HepG2 (cell line): Measurements from ENCODE around the gene RREB1. TPM values are rescaled to one million over a fixed set of nuclear protein-coding genes. Genes with fewer than 3 reads are reported as not detected.

Source experiments
- ATF2 ChIP-seq: sonication (generic); formaldehyde crosslinking; IDR thresholded peaks from 2 replicates; pipeline ENCODE4 v1.4.0; 2020; ENCODE audit warnings: missing genetic modification reagents
- KDM5B ChIP-seq: sonication (generic); formaldehyde crosslinking; IDR thresholded peaks from 2 replicates; pipeline ENCODE4 v1.4.0; 2020; ENCODE audit warnings: missing genetic modification reagents, mild to moderate bottlenecking, borderline replicate concordance
- KLF16 ChIP-seq, 2 experiments: sonication (generic) in 1 of 2; formaldehyde crosslinking in 1 of 2; IDR thresholded peaks; 2 replicates each; pipeline versions ENCODE4 v1.6.1 to v1.8.0; 2016 to 2023; ENCODE audit warnings: missing genetic modification reagents in 2 of 2, missing compliant biosample characterization in 1 of 2
- MIER2 ChIP-seq: IDR thresholded peaks from 2 replicates; pipeline ENCODE4 v1.6.1; 2016; ENCODE audit warnings: missing biosample characterization, missing genetic modification reagents
- PHF5A ChIP-seq: IDR thresholded peaks from one replicate; pipeline ENCODE4 v1.6.1; 2018; ENCODE audit warnings: low read depth, missing genetic modification reagents; ENCODE audit not compliant: unreplicated experiment
- SIN3A ChIP-seq: IDR thresholded peaks from 2 replicates; pipeline ENCODE4 v1.6.1; 2011; ENCODE audit warnings: low read depth, mild to moderate bottlenecking, control low read depth, low read length, borderline replicate concordance
- ZNF296 ChIP-seq: sonication (generic); formaldehyde crosslinking; conservative IDR thresholded peaks from 2 replicates; pipeline ENCODE4 v1.5.0; 2020; ENCODE audit warnings: mild to moderate bottlenecking, missing genetic modification reagents
- ZNF569 ChIP-seq: sonication (generic); formaldehyde crosslinking; IDR thresholded peaks from 2 replicates; pipeline ENCODE4 v1.5.0; 2020; ENCODE audit warnings: mild to moderate bottlenecking, missing genetic modification reagents, moderate library complexity, borderline replicate concordance
- ZNF619 ChIP-seq: sonication (generic); formaldehyde crosslinking; IDR thresholded peaks from 2 replicates; pipeline ENCODE4 v1.4.0; 2020; ENCODE audit warnings: mild to moderate bottlenecking, missing genetic modification reagents
- ZNF746 ChIP-seq: sonication (generic); formaldehyde crosslinking; IDR thresholded peaks from 2 replicates; pipeline ENCODE4 v1.8.0; 2022; ENCODE audit warnings: mild to moderate bottlenecking, missing genetic modification reagents
- ZSCAN29 ChIP-seq: sonication (generic); formaldehyde crosslinking; conservative IDR thresholded peaks from 2 replicates; pipeline ENCODE4 v1.4.0; 2020; ENCODE audit warnings: mild to moderate bottlenecking, missing genetic modification reagents
- polyA plus RNA-seq, 8 experiments: library from polyadenylated mRNA; depleted of rRNA in 3 of 8; stranded (reverse) in 7 of 8; unstranded in 1 of 8; fragments of >200 nt; fragmentation: Illumina TruSeq in 4 of 8; extraction: Trizol in 4 of 8; gene quantifications; 2 replicates each; pipeline versions ENCODE4 v1.2.1 to v1.2.3, GENCODE V29; 2011 to 2016; ENCODE audit warnings: low read depth in 4 of 8, missing spikeins in 1 of 8, mixed read lengths in 1 of 8; ENCODE audit not compliant: insufficient read depth in 1 of 8
- total RNA-seq, 5 experiments: library from RNA; depleted of rRNA; stranded (reverse); fragments of >200 nt; fragmentation: Illumina TruSeq; extraction: Trizol; gene quantifications; 2 replicates each; pipeline ENCODE4 v1.2.3, GENCODE V29; 2016; ENCODE audit warnings: low read depth in 1 of 5
- TF ChIP-seq, protein P1 (sequence below): IDR thresholded peaks from 2 replicates; pipeline ENCODE4 v1.6.1; 2016; ENCODE audit warnings: low read depth, missing genetic modification reagents, missing compliant biosample characterization
- TF ChIP-seq, protein P2 (sequence below): sonication (generic); formaldehyde crosslinking; IDR thresholded peaks from 2 replicates; pipeline ENCODE4 v1.4.0; 2020; ENCODE audit warnings: mild to moderate bottlenecking, missing genetic modification reagents
- TF ChIP-seq, protein P3 (sequence below): IDR thresholded peaks from 2 replicates; pipeline ENCODE4 v1.6.1; 2016; ENCODE audit warnings: mild to moderate bottlenecking
- TF ChIP-seq, protein P4 (sequence below): sonication (generic); formaldehyde crosslinking; IDR thresholded peaks from 2 replicates; pipeline ENCODE4 v1.4.0; 2020; ENCODE audit warnings: missing genetic modification reagents, borderline replicate concordance

Gene RREB1
- total and polyA plus RNA-seq, 2 of the 13 experiments (the other 11 are each of a cell fraction or from before 2014, with no cell fraction given), result 6.1 to 23.2 TPM

DNA sequence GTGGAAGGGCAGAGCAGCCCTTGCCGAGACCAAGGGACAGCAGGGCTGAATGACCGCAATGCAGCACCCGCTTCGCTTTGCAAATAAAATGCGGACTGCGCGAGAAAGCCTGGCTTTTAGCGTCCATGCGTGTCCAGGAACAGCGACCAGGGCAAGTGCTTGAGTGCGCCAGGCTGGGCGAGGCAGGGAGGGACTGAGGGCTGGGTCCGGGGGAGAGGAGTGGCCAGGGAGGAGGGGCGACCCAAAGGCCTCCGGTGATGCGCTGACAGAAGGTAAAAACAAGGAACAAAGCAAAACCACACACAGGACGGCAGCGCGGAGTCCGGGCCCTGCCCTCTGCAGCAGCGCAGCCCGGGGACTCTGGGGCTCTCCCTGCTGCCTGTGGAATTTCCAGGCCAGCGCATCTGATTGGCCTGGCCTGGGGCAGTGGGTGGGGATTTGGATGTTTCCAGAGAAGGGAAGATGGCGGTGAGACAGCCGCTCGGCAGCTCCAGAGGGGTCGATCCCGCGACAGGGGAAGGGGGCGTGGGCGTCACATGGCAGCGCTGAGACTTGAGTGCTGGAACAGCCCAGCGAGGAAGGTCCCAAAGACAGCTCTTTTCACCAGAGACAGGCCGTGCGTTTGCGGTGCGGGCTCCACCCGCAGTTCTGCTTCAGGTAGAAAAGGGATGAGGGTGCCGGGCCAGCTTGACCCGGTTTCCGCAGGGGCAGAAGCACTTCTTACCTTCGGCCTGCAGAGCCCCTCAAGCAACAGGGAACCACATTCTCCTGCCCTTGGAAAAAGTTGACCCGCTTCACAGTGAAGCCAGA lies 153.5 kb downstream of the RREB1 start (continued):
- TF ChIP-seq, protein P1, sequence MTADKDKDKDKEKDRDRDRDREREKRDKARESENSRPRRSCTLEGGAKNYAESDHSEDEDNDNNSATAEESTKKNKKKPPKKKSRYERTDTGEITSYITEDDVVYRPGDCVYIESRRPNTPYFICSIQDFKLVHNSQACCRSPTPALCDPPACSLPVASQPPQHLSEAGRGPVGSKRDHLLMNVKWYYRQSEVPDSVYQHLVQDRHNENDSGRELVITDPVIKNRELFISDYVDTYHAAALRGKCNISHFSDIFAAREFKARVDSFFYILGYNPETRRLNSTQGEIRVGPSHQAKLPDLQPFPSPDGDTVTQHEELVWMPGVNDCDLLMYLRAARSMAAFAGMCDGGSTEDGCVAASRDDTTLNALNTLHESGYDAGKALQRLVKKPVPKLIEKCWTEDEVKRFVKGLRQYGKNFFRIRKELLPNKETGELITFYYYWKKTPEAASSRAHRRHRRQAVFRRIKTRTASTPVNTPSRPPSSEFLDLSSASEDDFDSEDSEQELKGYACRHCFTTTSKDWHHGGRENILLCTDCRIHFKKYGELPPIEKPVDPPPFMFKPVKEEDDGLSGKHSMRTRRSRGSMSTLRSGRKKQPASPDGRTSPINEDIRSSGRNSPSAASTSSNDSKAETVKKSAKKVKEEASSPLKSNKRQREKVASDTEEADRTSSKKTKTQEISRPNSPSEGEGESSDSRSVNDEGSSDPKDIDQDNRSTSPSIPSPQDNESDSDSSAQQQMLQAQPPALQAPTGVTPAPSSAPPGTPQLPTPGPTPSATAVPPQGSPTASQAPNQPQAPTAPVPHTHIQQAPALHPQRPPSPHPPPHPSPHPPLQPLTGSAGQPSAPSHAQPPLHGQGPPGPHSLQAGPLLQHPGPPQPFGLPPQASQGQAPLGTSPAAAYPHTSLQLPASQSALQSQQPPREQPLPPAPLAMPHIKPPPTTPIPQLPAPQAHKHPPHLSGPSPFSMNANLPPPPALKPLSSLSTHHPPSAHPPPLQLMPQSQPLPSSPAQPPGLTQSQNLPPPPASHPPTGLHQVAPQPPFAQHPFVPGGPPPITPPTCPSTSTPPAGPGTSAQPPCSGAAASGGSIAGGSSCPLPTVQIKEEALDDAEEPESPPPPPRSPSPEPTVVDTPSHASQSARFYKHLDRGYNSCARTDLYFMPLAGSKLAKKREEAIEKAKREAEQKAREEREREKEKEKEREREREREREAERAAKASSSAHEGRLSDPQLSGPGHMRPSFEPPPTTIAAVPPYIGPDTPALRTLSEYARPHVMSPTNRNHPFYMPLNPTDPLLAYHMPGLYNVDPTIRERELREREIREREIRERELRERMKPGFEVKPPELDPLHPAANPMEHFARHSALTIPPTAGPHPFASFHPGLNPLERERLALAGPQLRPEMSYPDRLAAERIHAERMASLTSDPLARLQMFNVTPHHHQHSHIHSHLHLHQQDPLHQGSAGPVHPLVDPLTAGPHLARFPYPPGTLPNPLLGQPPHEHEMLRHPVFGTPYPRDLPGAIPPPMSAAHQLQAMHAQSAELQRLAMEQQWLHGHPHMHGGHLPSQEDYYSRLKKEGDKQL (CRISPR knock-in tag), result peak; percentile 53; the same call in 1 of the 2 replicates
- TF ChIP-seq, protein P2, sequence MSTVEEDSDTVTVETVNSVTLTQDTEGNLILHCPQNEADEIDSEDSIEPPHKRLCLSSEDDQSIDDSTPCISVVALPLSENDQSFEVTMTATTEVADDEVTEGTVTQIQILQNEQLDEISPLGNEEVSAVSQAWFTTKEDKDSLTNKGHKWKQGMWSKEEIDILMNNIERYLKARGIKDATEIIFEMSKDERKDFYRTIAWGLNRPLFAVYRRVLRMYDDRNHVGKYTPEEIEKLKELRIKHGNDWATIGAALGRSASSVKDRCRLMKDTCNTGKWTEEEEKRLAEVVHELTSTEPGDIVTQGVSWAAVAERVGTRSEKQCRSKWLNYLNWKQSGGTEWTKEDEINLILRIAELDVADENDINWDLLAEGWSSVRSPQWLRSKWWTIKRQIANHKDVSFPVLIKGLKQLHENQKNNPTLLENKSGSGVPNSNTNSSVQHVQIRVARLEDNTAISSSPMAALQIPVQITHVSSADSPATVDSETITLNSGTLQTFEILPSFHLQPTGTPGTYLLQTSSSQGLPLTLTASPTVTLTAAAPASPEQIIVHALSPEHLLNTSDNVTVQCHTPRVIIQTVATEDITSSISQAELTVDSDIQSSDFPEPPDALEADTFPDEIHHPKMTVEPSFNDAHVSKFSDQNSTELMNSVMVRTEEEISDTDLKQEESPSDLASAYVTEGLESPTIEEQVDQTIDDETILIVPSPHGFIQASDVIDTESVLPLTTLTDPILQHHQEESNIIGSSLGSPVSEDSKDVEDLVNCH (CRISPR knock-in tag), result no peak
- 0 out of 2 replicates have a peak, but pooled peaks have one; percentile 64 for TF ChIP-seq ZNF569 (CRISPR knock-in tag)
- TF ChIP-seq KLF16 (CRISPR knock-in tag; IDR thresholded peaks at IDR 0.05), result peak in 1 of 2 experiments; percentile 78; a peak in 2 of 4 replicates
- 0 out of 2 replicates have a peak, but pooled peaks have one; percentile 45 for TF ChIP-seq MIER2 (CRISPR knock-in tag)
- TF ChIP-seq ZNF619 (CRISPR knock-in tag), result no peak; the same call in 1 of the 2 replicates
- peak; percentile 77 for TF ChIP-seq ZNF746
- TF ChIP-seq ATF2 (CRISPR knock-in tag), result peak; percentile 51; the same call in 1 of the 2 replicates
- TF ChIP-seq ZNF296 (CRISPR knock-in tag), result no peak
- TF ChIP-seq ZSCAN29 (CRISPR knock-in tag), result peak; percentile 57; the same call in 1 of the 2 replicates
- peak; percentile 70 for TF ChIP-seq KDM5B (CRISPR knock-in tag)
- TF ChIP-seq, protein P3, sequence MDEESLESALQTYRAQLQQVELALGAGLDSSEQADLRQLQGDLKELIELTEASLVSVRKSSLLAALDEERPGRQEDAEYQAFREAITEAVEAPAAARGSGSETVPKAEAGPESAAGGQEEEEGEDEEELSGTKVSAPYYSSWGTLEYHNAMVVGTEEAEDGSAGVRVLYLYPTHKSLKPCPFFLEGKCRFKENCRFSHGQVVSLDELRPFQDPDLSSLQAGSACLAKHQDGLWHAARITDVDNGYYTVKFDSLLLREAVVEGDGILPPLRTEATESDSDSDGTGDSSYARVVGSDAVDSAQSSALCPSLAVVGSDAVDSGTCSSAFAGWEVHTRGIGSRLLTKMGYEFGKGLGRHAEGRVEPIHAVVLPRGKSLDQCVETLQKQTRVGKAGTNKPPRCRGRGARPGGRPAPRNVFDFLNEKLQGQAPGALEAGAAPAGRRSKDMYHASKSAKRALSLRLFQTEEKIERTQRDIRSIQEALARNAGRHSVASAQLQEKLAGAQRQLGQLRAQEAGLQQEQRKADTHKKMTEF (CRISPR knock-in tag), result peak; percentile 86; the same call in 1 of the 2 replicates
- TF ChIP-seq PHF5A (CRISPR knock-in tag), result no peak
- TF ChIP-seq SIN3A, result peak; percentile 41; the same call in 1 of the 2 replicates
- TF ChIP-seq, protein P4, sequence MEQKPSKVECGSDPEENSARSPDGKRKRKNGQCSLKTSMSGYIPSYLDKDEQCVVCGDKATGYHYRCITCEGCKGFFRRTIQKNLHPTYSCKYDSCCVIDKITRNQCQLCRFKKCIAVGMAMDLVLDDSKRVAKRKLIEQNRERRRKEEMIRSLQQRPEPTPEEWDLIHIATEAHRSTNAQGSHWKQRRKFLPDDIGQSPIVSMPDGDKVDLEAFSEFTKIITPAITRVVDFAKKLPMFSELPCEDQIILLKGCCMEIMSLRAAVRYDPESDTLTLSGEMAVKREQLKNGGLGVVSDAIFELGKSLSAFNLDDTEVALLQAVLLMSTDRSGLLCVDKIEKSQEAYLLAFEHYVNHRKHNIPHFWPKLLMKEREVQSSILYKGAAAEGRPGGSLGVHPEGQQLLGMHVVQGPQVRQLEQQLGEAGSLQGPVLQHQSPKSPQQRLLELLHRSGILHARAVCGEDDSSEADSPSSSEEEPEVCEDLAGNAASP (CRISPR knock-in tag), result 0 out of 2 replicates have a peak, but pooled peaks have one; percentile 19
